NCI-H524 (cell line): ENCODE measurements around the gene KCNF1.

Source experiments
- DNase-seq, 2 experiments: peaks; one replicate each; lab custom pipeline; 2025; lab: John Stamatoyannopoulos, UW

Gene KCNF1

GRCh38 chr2:10920764-10921388 is 9.1 kb downstream of the KCNF1 start:
- DNase-seq = peak in 1 of 2 experiments; percentile 56

GRCh38 chr2:10921525-10921924 is 9.8 kb downstream of the KCNF1 start:
- no peak for DNase-seq

GRCh38 chr2:10922307-10923007 is 10.7 kb downstream of the KCNF1 start:
- no peak for DNase-seq

- no peak for DNase-seq
Measured at GRCh38 chr2:10923008-10923375, 11.3 kb downstream of the KCNF1 start.

GRCh38 chr2:10923965-10924364 is 12.2 kb downstream of the KCNF1 start:
- DNase-seq = no peak

GRCh38 chr2:10924441-10924840 is 12.7 kb downstream of the KCNF1 start:
- DNase-seq = no peak

- DNase-seq = no peak
Measured at GRCh38 chr2:10924859-10925258, 13.1 kb downstream of the KCNF1 start.

- no peak for DNase-seq
Measured at GRCh38 chr2:10926191-10926820, 14.6 kb downstream of the KCNF1 start.

GRCh38 chr2:10930721-10931516 is 19.2 kb downstream of the KCNF1 start:
- no peak for DNase-seq

- no peak for DNase-seq
Measured at GRCh38 chr2:10931710-10932255, 20.0 kb downstream of the KCNF1 start.

GRCh38 chr2:10932345-10933151 is 20.8 kb downstream of the KCNF1 start:
- peak; percentile 8 to 49 for DNase-seq

- no peak for DNase-seq
Measured at GRCh38 chr2:10933700-10934225, 22.0 kb downstream of the KCNF1 start.

- no peak for DNase-seq
Measured at GRCh38 chr2:10934308-10934978, 22.7 kb downstream of the KCNF1 start.

- peak; percentile 15 to 43 for DNase-seq
Measured at GRCh38 chr2:10934979-10935350, 23.2 kb downstream of the KCNF1 start.

GRCh38 chr2:10935366-10935918 is 23.7 kb downstream of the KCNF1 start:
- DNase-seq = no peak

- no peak for DNase-seq
Measured at GRCh38 chr2:10935953-10936942, 24.5 kb downstream of the KCNF1 start.

GRCh38 chr2:10939058-10939457 is 27.3 kb downstream of the KCNF1 start:
- no peak for DNase-seq

GRCh38 chr2:10940596-10940995 is 28.9 kb downstream of the KCNF1 start:
- no peak for DNase-seq

- DNase-seq = no peak
Measured at GRCh38 chr2:10941383-10941782, 29.6 kb downstream of the KCNF1 start.
